Measurements from ENCODE around the gene FAM184A. TPM values are rescaled to one million over a fixed set of nuclear protein-coding genes. Genes with fewer than 3 reads are reported as not detected.

The FAM184A gene
- total and polyA plus RNA-seq, 10 of the 15 experiments (the other 5 are each of a cell fraction or from before 2014, with no cell fraction given), result 0.15 to 0.23 TPM; not detected in 8

GRCh38 chr6:118930680-118931079 is 147.8 kb downstream of the FAM184A start:
- Histone ChIP-seq H3K4me3 (no peak overlapping the region), H3K4me1 (ENCODE audit: control insufficient read depth, insufficient read depth, low read length) (no peaks in the 10 kb centered on the region), H4K20me1 (ENCODE audit: control insufficient read depth, insufficient read depth) (no peaks in the 10 kb centered on the region), H2AFZ (ENCODE audit: control insufficient read depth, low read depth, low read length) (no peak overlapping the region), H3K36me3 (ENCODE audit: control insufficient read depth in 2 of 2, insufficient read depth in 2 of 2, low read length in 1 of 2) (peaks cover 0 to 6% of the 10 kb centered on the region in 2 experiments; a peak in 1 of 4 replicates), H3K79me2 (ENCODE audit: control insufficient read depth, insufficient read depth, low read length) (peaks cover 9% of the 10 kb centered on the region), H3K27ac (ENCODE audit: control insufficient read depth, insufficient read depth) (no peak overlapping the region), H3K4me2 (ENCODE audit: control insufficient read depth, insufficient read depth) (0 out of 2 replicates have a peak overlapping the region, but pooled peaks have one; percentile 7), H3K27me3 (replicated peaks in 1 of 2; ENCODE audit: control insufficient read depth in 2 of 2, insufficient read depth in 2 of 2, low read length in 1 of 2) (no peaks in the 10 kb centered on the region), H3K9ac (ENCODE audit: control insufficient read depth, insufficient read depth, low read length) (no peak overlapping the region), H3K9me3 (replicated peaks; ENCODE audit: control insufficient read depth, insufficient read depth, low read length) (no peaks in the 10 kb centered on the region)
- intact Hi-C loops (cut with micrococcal nuclease; ENCODE audit: unreplicated experiment) (no loop called here), in situ Hi-C loops (cut with MboI) (no loop called here)
- RAD21 ChIA-PET (ENCODE audit: unreplicated experiment), result no interaction called here
- over 99% methylated on average over 3 of the region's 3 CpGs for WGBS (ENCODE audit: insufficient coverage, insufficient replicate concordance, low lambda C conversion rate, missing lambda C conversion rate)
- CTCF ChIA-PET, result no interaction called here
- BruUV-seq (replicated peaks), result no TSS peak
- FAIRE-seq, result no peak
- no peak for DNase-seq (ENCODE audit: low read depth, low spot score)
- SMC1A ChIA-PET (ENCODE audit: uncharacterized antibody, unreplicated experiment), result no interaction called here
- POLR2A ChIA-PET, result no interaction called here
- TF ChIP-seq MLLT1 (IDR thresholded peaks at IDR 0.05), result no peak
- TF ChIP-seq RBBP5 (conservative IDR thresholded peaks at IDR 0.05), result no peak
- no peak for TF ChIP-seq CBX5 (IDR thresholded peaks at IDR 0.05; ENCODE audit: low read depth)
- no peak for TF ChIP-seq SIX5 (IDR thresholded peaks at IDR 0.05; ENCODE audit: low read depth, low read length, severe bottlenecking)
- TF ChIP-seq WRNIP1 (IDR thresholded peaks at IDR 0.05; ENCODE audit: borderline replicate concordance, low read depth, low read length), result no peak
- no peak for ATAC-seq

- no peak for FAIRE-seq
- POLR2A ChIA-PET, result interaction anchor here (0.7 kb wide), 1 partner anchor 59 kb away, joined by 8 read pairs; no protein-coding TSS in a partner anchor
- Histone ChIP-seq H3K4me3 (no peak overlapping the region), H3K36me3 (ENCODE audit: control insufficient read depth in 2 of 2, insufficient read depth in 2 of 2, low read length in 1 of 2) (peaks cover 2 to 29% of the 10 kb centered on the region in 2 experiments), H3K4me2 (ENCODE audit: control insufficient read depth, insufficient read depth) (no peak overlapping the region), H3K9ac (ENCODE audit: control insufficient read depth, insufficient read depth, low read length) (no peak overlapping the region), H3K79me2 (ENCODE audit: control insufficient read depth, insufficient read depth, low read length) (no peaks in the 10 kb centered on the region), H3K27me3 (replicated peaks in 1 of 2; ENCODE audit: control insufficient read depth in 2 of 2, insufficient read depth in 2 of 2, low read length in 1 of 2) (no peaks in the 10 kb centered on the region), H3K4me1 (ENCODE audit: control insufficient read depth, insufficient read depth, low read length) (no peaks in the 10 kb centered on the region), H3K9me3 (replicated peaks; ENCODE audit: control insufficient read depth, insufficient read depth, low read length) (no peaks in the 10 kb centered on the region), H2AFZ (ENCODE audit: control insufficient read depth, low read depth, low read length) (no peak overlapping the region), H3K27ac (ENCODE audit: control insufficient read depth, insufficient read depth) (no peak overlapping the region), H4K20me1 (ENCODE audit: control insufficient read depth, insufficient read depth) (no peaks in the 10 kb centered on the region)
- CTCF ChIA-PET, result interaction anchor here (1.6 kb wide), 1 partner anchor 32 kb away, joined by 4 read pairs; no protein-coding TSS in a partner anchor
- RAD21 ChIA-PET (ENCODE audit: unreplicated experiment), result no interaction called here
- intact Hi-C loops (cut with micrococcal nuclease; ENCODE audit: unreplicated experiment) (no loop called here), in situ Hi-C loops (cut with MboI) (no loop called here)
- WGBS (ENCODE audit: insufficient coverage, insufficient replicate concordance, low lambda C conversion rate, missing lambda C conversion rate), result 83% methylated on average over 3 of the region's 3 CpGs
- ATAC-seq, result no peak
- TF ChIP-seq MEF2B (IDR thresholded peaks at IDR 0.05; ENCODE audit: partially characterized antibody, poor library complexity, severe bottlenecking) (no peak), E4F1 (IDR thresholded peaks at IDR 0.05; ENCODE audit: borderline replicate concordance, partially characterized antibody) (no peak), SPI1 (IDR thresholded peaks at IDR 0.05; ENCODE audit: borderline replicate concordance, insufficient read depth, low read depth, low read length) (no peak), MXI1 (IDR thresholded peaks at IDR 0.05; ENCODE audit: low read depth, low read length) (no peak)
- SMC1A ChIA-PET (ENCODE audit: uncharacterized antibody, unreplicated experiment), result interaction anchor here (0.6 to 1.8 kb wide), 6 partner anchors 14 to 152 kb away, joined by 3 to 7 read pairs (median 3); no protein-coding TSS in a partner anchor
- no TSS peak for BruUV-seq (replicated peaks)
- no peak for DNase-seq (ENCODE audit: low read depth, low spot score)
Measured at GRCh38 chr6:118923035-118923434, 155.4 kb downstream of the FAM184A start.

Measured in GM12878 (cell line).